IPS-20b (cell line): ENCODE data around the gene NAT10.

ENCODE experiments used
- H3K27ac ChIP-seq: one replicate; pipeline ENCODE4 v1.5.1; 2013; ENCODE audit warnings: low read length
- H3K27me3 ChIP-seq: 2 replicates; pipeline ENCODE4 v1.6.1; 2013; ENCODE audit warnings: mild to moderate bottlenecking, low read length, inconsistent platforms; ENCODE audit not compliant: insufficient read depth
- H3K36me3 ChIP-seq: 2 replicates; pipeline ENCODE4 v1.6.1; 2013; ENCODE audit warnings: low read depth, mild to moderate bottlenecking, inconsistent platforms, low read length, moderate library complexity; ENCODE audit not compliant: insufficient read depth
- H3K4me1 ChIP-seq: 2 replicates; pipeline ENCODE4 v1.6.1; 2013; ENCODE audit warnings: mild to moderate bottlenecking, control low read depth, inconsistent platforms, low read length, moderate library complexity; ENCODE audit not compliant: insufficient read depth
- H3K4me3 ChIP-seq: 2 replicates; pipeline ENCODE4 v1.5.1; 2013; ENCODE audit warnings: mild to moderate bottlenecking, low read length, inconsistent platforms
- H3K9ac ChIP-seq: 2 replicates; pipeline ENCODE4 v1.6.1; 2013; ENCODE audit warnings: low read depth, mild to moderate bottlenecking, inconsistent platforms, low read length, moderate library complexity
- H3K9me3 ChIP-seq: 2 replicates; pipeline ENCODE4 v1.6.1; 2013; ENCODE audit warnings: mild to moderate bottlenecking, low read depth, low read length, inconsistent platforms; ENCODE audit not compliant: insufficient read depth

NAT10 gene

DNA sequence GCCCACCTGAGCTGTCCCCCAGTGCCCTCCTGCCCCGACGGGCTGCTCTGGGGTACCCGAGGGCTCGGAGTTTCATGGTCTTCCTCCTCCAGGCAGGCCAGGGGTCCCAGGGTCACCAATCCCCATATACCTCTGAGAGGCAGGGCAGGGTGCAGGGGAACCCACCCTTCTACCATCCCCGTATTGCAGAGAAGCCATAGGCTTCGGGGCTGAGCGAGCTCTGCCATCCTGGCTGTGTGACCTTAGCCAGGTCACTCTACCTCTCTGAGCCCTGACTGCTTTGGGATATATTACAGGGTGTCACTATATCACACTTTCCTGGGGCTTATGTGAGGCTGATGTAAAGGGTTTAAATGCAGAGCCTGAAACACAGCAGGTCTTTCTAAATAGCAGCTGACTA lies 57.4 kb downstream of the NAT10 start:
- Histone ChIP-seq H3K27ac (no peak overlapping the region), H3K4me1 (no peaks in the 10 kb centered on the region), H3K4me3 (no peak overlapping the region), H3K27me3 (no peaks in the 10 kb centered on the region), H3K9me3 (no peaks in the 10 kb centered on the region), H3K36me3 (no peaks in the 10 kb centered on the region; the same call in 1 of the 2 replicates), H3K9ac (no peak overlapping the region)

DNA sequence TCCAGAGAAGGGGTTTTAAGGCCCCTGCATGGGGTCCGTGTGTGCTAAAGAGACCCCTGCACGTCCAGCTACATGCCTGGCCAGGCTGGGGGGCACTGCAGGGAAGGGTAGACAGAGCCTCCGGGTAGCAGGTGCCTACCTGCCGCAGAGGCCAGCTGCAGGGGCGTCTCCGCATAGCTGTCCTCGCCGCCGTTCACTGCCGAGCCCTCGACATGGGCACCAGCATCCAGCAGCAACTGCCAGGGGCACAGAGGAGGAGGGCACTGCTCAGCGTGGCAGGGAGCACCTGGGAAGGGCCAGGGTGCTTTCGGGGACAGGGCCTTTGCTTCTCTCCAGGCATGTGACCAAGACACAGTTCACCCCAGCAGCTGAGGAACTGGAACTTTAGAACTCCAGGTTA lies 59.7 kb downstream of the NAT10 start:
- no peaks in the 10 kb centered on the region for H3K9me3 ChIP-seq
- H3K27me3 ChIP-seq: no peaks in the 10 kb centered on the region
- no peak overlapping the region for H3K27ac ChIP-seq
- H3K9ac ChIP-seq: no peak overlapping the region
- H3K36me3 ChIP-seq: peaks cover 4% of the 10 kb centered on the region; the same call in 1 of the 2 replicates
- H3K4me3 ChIP-seq: no peak overlapping the region
- H3K4me1 ChIP-seq: no peaks in the 10 kb centered on the region

DNA sequence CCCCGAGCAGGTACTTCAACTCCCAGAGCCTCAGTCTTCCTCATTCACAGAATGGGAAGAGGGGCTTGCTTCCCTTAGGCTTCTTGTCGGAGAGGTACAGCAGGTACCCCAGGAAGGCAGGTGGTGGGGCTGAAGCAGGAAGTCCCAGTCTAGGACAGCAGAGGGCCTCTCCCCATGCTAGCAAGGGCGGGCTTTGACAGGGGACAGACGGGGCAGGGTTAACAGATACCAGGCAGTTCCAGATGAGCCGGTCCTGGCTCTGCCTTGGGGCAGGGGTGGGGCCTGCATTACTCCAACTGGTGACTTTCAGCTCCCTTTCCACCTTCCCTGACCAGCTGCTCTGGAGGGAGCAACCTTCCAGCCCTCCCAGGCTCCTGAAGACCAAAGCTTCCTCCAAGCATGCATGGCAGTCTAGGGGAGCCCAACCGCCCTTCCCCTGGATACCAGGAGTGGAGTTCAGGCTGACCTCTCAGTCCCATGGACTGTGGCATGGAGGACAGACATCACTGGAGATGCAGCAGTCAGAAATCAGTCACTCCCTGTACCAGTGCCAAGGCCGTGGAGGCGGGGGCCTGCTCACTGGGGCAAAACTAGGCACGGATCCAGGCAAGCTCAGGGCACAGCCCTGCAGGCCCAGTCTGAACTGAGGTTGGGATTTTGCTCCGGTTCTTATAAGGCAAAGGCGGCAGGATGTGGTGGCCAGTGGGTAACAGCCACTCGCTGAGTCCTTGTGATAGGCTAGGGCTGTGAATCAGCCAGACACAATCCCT lies 60.5 kb downstream of the NAT10 start:
- H3K36me3 ChIP-seq: peaks cover 4% of the 10 kb centered on the region; the same call in 1 of the 2 replicates
- no peak overlapping the region for H3K9ac ChIP-seq
- H3K27me3 ChIP-seq: no peaks in the 10 kb centered on the region
- no peaks in the 10 kb centered on the region for H3K9me3 ChIP-seq
- H3K4me3 ChIP-seq: no peak overlapping the region
- no peak overlapping the region for H3K27ac ChIP-seq
- no peaks in the 10 kb centered on the region for H3K4me1 ChIP-seq

DNA sequence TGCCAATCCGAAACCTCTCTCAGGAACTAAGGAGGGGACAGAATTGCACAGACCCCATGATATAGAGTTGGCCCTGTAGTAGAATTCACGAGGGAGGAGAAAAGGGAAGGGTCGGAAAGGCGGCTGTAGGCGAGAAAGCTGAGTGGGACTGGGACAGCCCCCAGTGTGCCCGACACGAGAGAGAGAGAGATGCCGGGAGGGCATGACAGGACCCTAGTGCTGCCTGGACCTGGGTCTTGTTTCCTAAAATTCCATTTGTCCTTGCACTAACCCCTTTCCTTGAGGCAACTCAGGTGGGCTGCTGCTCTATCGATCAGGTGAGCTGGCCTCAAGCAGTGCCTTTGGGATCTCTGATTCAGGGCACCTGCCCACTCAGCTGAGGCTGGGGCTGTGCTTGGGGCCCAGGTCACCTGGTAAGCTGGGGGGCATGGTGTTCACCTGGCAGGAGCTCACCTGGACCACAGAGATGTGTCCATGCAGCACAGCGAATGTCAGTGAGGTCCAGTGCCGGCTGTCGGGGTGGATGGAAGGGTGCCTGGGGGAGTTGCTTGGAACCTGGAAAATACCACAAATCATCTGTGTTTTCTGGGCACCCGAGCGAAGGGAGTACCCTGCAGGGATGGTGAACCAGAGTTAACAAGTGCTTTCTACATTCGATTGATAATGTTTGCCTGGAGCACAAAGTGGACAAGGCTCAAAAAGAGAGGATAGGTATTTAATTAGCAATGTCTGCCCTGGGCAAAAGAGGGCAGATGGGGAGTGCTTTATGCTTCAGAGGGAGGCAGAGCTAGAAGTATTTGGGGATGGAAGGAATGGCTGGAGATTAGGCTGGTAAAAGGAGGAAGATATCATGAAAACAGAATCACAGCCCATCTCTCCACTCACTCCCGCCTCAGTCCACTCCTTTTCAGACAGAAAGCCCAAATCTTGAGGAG lies 61.6 kb downstream of the NAT10 start:
- no peak overlapping the region for H3K4me3 ChIP-seq
- H3K36me3 ChIP-seq: 0 out of 2 replicates have a peak, but pooled peaks cover 4% of the 10 kb centered on the region
- H3K4me1 ChIP-seq: no peaks in the 10 kb centered on the region
- H3K27me3 ChIP-seq: no peaks in the 10 kb centered on the region
- H3K9ac ChIP-seq: no peak overlapping the region
- no peaks in the 10 kb centered on the region for H3K9me3 ChIP-seq
- no peak overlapping the region for H3K27ac ChIP-seq

DNA sequence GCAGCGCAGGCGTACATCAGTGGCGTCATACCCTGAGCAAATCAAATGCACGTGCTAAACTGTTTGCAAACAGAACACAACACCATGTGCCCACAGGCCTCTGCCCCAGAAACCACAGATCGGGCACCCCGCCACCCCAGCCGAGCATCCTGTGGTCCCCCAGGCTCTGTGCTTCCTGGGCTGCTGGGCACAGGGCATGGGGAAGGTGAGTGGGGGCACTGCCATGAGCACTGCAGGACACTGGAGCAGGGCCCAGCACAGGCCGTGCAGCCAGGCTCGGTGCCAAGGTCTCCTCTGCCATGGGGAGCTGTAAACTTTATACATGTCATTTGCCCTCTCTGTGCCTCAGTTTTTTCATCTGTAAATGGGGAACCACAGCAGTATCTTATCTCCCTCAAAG lies 62.5 kb downstream of the NAT10 start:
- Histone ChIP-seq H3K27ac (no peak overlapping the region), H3K9ac (no peak overlapping the region), H3K4me3 (no peak overlapping the region), H3K27me3 (no peaks in the 10 kb centered on the region), H3K9me3 (no peaks in the 10 kb centered on the region), H3K4me1 (no peaks in the 10 kb centered on the region), H3K36me3 (0 out of 2 replicates have a peak, but pooled peaks cover 4% of the 10 kb centered on the region)

DNA sequence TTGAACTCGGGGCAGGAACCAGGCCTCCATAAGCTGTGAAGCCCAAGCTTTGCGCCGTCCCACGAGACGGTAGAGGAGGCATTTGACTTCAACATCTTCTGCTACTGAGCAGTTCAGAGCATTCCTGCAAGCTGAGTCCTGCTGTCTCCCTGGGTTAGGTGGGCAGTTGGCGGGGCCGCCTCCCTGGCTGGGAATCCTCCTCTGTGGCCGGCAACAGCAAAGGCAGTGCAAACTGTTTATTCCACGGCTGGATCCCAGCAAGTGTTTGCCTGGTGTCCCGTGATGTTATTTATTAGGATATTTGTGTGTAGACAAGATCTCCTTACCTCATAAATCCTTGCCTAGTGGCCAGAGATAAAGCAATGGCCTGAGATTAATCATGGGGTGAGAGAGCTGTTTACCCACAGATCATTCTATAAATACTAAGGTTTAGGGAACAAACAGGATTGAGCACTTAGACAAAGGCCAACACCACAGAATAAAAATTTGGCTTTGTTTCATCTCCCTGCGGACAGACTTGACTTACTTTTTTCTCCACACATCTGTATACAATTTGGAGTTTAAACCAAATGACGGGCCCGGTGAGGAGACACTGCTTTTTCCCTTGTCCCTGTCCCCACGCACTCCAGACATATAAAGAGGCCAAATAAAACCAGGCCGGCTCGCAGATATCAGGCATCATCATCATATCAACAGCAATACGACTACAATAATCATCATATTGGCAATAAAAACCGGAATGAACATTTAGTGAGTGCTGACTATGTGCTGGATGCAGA lies 63.4 kb downstream of the NAT10 start:
- H3K4me1 ChIP-seq: no peaks in the 10 kb centered on the region; the same call in 1 of the 2 replicates
- H3K9ac ChIP-seq: no peak overlapping the region
- no peak overlapping the region for H3K4me3 ChIP-seq
- H3K9me3 ChIP-seq: no peaks in the 10 kb centered on the region
- 0 out of 2 replicates have a peak, but pooled peaks cover 4% of the 10 kb centered on the region for H3K36me3 ChIP-seq
- H3K27me3 ChIP-seq: peaks cover 3% of the 10 kb centered on the region; the same call in 1 of the 2 replicates
- no peak overlapping the region for H3K27ac ChIP-seq

DNA sequence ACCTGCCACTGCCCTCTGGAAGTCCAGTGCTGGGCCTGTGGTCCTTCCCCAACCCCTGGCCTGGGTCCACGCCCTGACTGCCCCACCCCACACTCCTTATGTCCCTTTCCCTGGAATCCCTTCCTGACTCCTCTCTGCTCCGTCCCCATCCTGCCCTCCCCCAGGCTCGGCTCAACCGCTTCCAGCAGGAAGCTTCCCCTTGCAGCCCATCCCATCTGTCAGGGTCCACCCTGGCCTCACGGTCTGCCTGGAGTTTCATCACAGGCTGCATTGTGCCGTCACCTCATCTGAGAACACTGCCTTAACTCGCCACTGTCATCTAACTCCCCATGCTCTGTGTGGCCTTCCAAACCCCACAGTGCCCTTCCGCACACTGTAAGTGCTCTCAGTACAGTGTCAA lies 64.3 kb downstream of the NAT10 start:
- no peak overlapping the region for H3K9ac ChIP-seq
- no peak overlapping the region for H3K4me3 ChIP-seq
- H3K27ac ChIP-seq: no peak overlapping the region
- no peaks in the 10 kb centered on the region for H3K9me3 ChIP-seq
- peaks cover under 1% of the 10 kb centered on the region; the same call in 1 of the 2 replicates for H3K4me1 ChIP-seq
- H3K36me3 ChIP-seq: 0 out of 2 replicates have a peak, but pooled peaks cover 4% of the 10 kb centered on the region
- H3K27me3 ChIP-seq: peaks cover 5% of the 10 kb centered on the region; the same call in 1 of the 2 replicates

DNA sequence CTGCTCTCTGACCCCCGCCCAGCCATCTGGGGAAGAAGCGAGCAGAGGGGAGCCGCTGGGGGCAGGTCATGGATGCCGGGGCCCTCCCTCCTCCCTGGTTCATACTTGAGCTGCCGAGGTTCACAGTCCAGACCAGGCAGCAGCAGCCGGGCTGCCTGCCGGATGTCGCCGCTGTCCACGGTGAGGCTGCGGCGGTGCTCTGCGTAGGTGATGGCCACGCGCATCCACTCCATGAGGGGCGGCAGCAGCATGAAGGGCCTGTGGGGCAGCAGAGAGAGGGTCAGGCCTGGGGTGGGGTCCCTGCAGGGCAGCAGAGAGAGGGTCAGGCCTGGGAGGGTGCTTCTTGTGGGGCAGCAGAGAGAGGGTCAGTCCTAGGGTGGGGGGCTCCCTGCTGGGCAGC lies 67.6 kb downstream of the NAT10 start:
- 0 out of 2 replicates have a peak, but pooled peaks cover 4% of the 10 kb centered on the region for H3K36me3 ChIP-seq
- peaks cover 3% of the 10 kb centered on the region; the same call in 1 of the 2 replicates for H3K4me1 ChIP-seq
- no peak overlapping the region for H3K9ac ChIP-seq
- H3K27me3 ChIP-seq: peaks cover 16% of the 10 kb centered on the region; the same call in 1 of the 2 replicates
- H3K27ac ChIP-seq: no peak overlapping the region
- H3K4me3 ChIP-seq: no peak overlapping the region
- no peaks in the 10 kb centered on the region for H3K9me3 ChIP-seq

DNA sequence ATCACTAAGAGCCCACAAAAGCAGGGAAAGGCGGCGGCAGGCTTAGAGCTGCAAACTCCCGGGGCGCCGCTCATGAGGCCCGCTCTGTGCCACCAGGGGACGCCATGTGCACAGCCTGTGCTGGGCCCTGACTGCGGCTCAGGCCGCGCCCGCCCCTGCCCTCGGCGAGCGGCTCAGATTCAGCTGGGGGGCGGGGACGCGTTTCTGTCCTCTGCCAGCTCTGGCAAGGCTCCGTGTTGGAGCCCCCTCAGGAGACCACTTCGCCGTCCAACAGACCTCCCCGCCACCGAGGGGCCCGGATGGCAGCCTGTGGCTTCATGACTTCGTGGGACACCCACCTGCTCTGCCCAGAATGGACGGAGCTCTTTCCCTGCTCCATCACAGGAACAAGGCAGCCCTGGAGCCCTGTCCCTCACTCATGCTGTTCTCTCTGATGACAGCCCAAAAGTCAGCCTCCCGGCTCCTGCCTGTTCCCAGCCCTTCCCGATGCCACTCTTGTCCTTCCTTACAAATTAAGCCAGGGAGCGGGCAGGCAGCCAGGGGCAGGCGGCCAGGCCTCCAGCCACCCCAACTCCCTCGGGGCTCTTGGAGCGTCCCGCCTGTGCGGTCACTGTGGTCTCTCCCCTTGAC lies 69.1 kb downstream of the NAT10 start:
- Histone ChIP-seq H3K9me3 (no peaks in the 10 kb centered on the region), H3K36me3 (no peaks in the 10 kb centered on the region), H3K4me1 (peaks cover 3% of the 10 kb centered on the region; the same call in 1 of the 2 replicates), H3K27me3 (peaks cover 16% of the 10 kb centered on the region; the same call in 1 of the 2 replicates), H3K4me3 (peak overlapping the region; percentile 61), H3K9ac (no peak overlapping the region; the same call in 1 of the 2 replicates), H3K27ac (no peak overlapping the region)

DNA sequence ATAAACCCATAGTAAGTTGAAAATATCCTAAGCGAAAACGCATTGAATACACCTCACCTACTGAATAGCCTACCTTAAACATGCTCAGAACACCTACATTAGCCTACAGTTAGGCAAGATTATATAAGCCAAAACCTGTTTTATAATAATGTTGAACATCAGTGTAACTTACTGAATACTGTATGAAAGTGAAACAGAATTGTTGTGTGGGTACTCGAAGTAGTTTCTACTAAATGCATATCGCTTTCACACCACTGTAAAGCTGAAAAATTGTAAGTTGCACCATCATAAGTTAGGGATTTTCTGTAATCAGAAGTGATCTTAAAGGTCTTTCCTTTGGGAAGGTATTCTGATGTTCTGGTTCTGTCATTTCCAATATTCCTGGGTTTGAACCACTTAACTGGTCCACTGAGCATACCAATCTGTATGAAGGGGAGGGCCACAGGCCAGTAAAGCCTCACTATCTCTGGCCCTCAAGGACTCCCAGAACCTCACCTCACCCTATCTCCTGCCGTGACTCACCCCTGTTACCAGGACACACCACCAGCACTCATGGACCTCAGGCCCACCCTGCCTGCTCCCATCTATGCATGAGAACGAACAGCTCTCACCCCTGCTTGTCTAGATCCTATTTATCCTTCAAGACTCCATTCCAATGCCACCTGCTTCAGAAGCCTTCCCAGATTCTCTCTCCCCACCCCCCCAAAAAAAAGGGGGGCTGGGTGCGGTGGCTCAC lies 70.0 kb downstream of the NAT10 start:
- Histone ChIP-seq H3K9ac (no peak overlapping the region), H3K36me3 (no peaks in the 10 kb centered on the region), H3K4me1 (peaks cover 3% of the 10 kb centered on the region; the same call in 1 of the 2 replicates), H3K27me3 (peaks cover 16% of the 10 kb centered on the region; the same call in 1 of the 2 replicates), H3K4me3 (no peak overlapping the region), H3K9me3 (no peaks in the 10 kb centered on the region), H3K27ac (no peak overlapping the region)
